ENCODE measurements around the gene OR12D2.
"Not testable (repeated sequence)": the region's sequence is repeated elsewhere in the genome, so short reads cannot be mapped to it uniquely, and the experiment has no call there.

The OR12D2 gene, protein sequence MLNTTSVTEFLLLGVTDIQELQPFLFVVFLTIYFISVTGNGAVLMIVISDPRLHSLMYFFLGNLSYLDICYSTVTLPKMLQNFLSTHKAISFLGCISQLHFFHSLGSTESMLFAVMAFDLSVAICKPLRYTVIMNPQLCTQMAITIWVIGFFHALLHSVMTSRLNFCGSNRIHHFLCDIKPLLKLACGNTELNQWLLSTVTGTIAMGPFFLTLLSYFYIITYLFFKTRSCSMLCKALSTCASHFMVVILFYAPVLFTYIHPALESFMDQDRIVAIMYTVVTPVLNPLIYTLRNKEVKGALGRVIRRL

DNA sequence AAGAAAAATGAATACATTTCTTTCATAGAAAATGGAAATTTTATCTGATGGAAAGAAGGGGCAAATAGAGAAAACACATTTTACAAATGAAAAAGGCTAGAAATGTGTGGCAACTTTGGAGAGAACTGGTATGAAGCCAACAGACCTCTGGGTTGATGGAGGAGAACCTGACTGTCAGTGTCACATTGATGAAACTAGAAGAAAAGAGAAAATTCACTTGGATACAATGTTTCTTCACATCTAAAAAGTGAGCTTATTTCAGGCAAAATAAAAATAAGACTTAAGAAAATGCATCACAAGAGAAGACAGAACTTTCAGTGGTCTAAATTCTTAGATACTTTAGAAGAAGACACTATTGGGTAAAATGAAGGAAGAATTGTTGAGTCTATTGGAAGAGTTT lies at the start of gene OR12D2:
TSS of gene OR12D2 (plus strand) at position 301 of the 400 bp plus-strand sequence. CDS start 1,069 bp downstream, outside the sequence.
- DNase-seq: no peak

DNA sequence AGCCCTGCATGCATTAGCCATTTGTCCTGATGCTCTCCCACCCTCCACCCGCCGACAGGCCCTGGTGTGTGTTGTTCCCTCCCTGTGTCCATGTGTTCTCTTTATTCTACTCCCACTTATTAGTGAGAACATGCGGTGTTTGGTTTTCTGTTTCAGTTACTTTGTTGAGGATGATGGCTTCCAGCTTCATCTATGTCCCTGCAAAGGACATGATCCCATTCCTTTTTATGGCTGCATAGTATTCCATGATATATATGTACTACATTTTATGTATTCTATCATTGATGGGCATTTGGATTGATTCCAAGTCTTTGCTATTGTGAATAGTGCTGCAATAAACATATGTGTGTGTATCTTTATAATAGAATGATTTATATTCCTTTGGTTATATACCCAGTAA lies 46.1 kb upstream of the OR12D2 start:
- not testable (repeated sequence) for DNase-seq

DNA sequence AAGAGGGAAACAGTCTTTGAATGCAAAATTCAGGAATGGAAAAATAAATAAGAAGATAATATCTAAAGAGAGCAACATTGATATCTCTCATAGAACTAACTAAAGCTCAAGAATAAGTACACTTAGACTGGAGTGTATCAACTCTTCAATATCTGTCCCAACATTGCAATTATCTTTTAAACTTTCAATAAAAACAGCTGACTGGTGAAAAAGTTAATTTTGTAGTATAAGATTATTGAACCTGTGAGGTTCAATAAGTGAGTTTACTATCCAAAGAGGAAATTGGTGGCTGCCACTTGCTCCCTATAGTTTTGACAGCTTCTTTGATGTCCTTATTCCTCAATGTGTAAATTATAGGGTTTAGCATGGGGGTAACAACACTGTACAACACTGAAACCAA lies 40.5 kb upstream of the OR12D2 start:
- DNase-seq: no peak

DNA sequence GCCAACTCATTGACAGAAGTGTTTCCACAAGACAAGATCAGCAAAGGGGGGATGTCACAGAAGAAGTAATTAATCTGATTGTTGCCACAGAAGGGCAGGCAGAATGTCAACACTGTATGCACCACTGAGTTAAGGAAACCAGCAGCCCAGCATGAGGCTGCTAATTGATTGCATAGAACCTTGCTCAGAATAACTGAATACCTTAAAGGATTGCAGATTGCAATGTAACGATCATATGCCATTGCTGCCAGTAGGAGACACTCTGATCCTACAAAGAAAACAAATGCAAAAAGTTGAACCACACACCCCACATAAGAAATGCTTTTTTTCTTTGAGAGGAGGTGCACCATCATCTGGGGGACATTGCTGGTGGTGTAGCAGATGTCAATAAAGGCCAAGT lies 39.8 kb upstream of the OR12D2 start:
- DNase-seq: no peak

DNA sequence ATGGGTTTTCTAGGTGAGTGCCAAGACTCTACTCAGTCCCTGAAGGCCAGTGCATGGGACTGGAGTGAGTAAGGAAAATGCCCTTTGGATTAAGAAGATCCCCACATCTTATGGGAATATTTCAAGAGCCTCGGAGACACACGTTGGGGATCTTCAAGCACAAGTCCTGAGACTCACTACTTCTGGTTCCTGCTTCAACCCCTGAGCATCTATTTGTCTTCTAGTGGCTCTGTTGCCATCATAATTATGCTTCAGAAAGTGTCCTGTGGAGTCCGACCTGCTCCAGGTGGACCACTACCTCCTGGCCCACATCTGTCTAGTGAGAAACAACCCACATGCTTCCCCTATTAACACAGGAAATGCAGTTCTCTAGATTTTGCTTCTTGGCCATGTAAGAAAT lies 26.7 kb upstream of the OR12D2 start, which contains the start of gene OR5V1:
TSS of gene OR5V1 (minus strand) at position 101 of the 400 bp plus-strand sequence. CDS start 12,670 bp downstream, outside the sequence.
- no peak for DNase-seq

DNA sequence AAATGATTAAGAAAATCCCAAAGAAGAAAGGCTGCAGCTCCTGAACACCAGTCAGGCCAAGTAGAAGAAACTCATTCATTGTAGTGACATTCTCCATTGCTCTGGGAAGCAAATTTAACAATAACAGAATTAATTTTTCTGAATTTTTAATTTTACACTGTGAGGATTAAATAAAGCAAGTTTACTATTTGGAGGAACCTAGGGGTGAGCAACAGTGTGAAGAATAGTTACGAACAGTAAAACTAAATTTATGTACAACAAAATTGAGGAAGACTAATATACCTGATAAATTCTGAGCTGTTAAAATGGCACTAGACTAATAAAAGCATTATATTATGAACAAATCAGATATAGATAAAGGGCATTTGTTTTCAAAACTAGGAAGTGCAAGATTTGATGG lies 20.2 kb upstream of the OR12D2 start, which contains the start of gene OR12D3:
TSS of gene OR12D3 (minus strand) at position 101 of the 400 bp plus-strand sequence. CDS start at position 97, 4 bp downstream.
- DNase-seq: no peak

DNA sequence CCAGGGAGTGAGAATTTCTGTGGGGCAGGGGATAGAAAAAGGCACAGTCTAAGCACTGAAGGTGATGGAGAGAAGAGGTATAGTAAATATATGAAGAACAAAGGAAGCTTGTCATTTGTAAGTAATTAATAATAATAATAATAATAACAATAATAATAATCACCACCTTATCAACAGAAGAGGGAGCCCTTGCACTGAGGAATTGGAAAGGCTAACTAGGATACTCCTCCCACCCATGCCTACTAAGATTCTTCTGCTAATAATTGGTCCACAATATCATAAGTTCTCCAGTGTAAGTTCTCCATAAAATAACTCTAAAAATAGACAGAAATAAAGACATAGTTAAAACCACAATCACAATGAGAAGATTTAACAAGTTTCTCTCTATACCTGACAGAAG lies 19.4 kb upstream of the OR12D2 start:
- DNase-seq: no peak

DNA sequence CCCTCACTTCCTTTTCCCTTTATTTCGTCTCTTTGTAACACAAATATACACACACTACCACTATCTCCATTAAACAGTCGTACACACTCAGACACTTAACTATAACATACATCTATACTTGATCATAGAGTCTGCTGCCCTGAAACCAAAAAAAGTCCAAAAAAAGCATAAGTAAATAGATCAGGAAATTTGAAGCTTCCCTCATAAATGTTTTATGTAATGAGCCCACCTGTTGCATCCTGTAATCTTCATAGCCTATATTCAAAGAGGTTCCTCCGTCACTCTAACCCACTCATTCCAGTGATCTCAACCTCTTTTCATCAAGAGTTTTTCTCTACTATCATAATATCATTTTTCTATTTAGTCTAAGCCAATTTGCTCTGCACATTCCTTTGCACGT lies 6.9 kb upstream of the OR12D2 start:
- no peak for DNase-seq

DNA sequence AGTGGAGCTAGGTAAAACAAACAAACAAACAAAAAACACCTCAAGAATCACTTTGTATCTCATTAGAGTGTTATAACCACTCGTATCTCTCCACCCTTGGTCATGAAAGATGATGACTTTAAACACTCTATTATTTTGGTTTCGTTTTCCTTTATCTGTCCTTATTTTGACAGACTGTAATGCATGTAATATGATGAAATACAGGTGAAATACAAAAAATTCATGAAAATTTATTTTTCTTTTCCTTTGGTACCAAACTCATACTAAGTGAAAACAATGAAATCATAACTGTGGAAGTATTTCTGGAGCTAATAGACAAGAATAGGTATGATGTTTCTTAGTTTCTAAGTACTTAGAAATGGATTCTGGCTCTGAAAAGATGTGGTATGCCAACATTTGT lies 4.1 kb downstream of the OR12D2 start:
- no peak for DNase-seq

DNA sequence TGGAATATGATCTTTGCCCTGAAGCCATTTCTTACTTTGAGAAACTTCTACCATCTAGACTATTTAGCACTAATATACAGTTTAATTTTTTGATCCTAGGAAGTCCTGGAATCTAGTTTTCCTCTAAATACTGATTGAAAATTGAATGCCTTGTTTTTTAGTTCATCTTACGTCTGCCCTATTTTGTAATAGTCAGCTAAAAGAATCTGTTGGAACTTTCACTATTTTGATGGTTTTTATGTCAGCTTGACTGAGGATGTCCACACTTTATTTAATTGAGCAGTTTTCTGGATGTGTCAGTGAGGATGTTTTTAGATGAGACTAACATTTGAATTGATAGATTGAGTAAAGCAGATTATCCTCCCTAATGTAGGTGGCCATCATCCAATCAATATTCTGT lies 8.4 kb downstream of the OR12D2 start:
- DNase-seq: no peak

DNA sequence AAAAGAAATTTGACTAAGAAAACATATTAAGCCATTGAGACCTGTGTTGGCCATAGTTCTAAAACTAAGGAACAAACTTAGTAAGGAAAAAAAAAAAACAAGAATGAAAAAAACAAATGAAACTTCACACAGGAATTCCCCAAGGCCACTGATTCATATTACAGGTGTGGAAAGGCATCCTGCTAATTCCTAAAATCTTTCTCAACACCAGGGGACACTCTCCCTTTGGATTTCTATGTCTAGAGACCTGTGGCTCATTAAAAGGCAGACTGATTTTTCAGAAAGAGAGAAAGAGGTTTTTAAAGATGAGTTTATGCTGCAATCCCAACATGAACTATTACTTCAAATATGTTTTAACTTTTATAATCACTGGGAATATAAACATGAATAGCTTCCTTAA lies 19.2 kb downstream of the OR12D2 start, which contains the start of gene OR12D1:
TSS of gene OR12D1 (plus strand) at position 341 of the 400 bp plus-strand sequence.
- no peak for DNase-seq

DNA sequence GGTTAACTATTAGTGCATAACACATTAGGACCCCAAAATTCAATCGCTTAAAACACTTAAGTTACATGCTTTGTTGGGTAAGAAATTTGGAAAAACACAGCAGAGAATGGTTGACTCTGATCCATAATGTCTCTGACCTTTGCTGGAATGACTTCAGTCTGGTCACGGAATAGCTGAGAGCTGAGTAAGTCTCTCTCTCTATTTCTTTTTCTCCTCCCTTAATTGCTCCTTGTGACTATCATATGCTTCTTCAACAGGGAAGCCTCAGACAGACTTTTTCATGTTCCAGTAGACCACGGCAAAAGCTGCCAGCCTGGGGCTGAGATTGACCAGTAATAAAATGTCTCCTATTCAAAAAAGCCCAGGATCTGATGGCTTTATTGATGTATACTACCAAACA lies 24.1 kb downstream of the OR12D2 start:
- no peak for DNase-seq

DNA sequence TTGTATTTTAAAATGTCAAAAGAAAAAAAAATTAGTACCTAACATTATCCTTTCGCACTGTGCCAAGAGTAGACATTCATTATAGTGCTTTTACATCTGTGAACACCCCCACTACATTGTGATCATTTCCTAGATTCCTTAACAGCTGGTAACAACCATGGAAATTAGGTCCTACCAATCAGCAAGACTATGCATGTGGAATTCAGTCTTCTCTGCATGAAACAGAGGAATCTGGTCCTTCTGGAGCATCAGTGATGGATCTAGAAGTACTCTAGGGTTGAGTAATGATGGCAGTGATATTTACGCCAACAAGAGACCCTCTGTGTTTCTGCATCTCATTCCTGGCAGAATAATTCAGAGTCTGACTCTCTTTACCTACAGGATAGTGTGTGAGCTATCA lies 28.7 kb downstream of the OR12D2 start:
- DNase-seq: no peak

DNA sequence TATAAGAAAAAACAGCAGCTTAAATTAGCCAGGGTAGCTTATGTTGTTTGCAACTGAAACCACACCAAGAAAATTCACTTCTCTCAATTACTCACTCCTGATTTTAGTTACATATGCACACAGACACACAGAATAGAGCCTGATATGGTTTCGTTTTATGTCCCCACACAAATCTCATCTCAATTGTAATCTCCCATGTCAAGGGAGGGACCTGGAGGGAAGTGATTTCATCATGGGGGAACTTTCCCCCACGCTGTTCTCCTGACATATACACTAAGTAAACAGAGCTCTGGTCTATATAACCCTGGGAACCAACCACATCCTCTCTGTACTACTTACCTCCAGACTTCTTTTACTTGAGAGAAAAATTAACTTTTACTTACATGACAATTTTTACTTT lies 29.1 kb downstream of the OR12D2 start:
- no peak for DNase-seq

DNA sequence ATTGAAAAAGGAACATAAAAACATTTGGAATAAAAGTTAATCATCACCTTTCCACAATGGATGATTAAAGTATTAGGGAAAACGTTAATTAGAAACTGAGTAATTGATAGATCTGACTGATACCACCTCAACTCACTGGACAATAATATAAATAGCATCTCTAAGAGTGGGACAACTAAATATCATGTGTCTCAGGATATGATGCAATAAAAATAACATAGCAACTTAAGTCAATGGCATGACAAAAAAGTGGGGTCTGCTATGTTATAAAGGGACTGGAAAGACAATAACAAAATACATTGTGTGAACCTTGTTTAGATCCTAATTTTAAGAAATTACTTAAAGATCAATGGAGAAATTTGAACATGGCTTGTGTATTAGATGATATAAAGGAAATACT lies 29.6 kb downstream of the OR12D2 start:
- DNase-seq: no peak

DNA sequence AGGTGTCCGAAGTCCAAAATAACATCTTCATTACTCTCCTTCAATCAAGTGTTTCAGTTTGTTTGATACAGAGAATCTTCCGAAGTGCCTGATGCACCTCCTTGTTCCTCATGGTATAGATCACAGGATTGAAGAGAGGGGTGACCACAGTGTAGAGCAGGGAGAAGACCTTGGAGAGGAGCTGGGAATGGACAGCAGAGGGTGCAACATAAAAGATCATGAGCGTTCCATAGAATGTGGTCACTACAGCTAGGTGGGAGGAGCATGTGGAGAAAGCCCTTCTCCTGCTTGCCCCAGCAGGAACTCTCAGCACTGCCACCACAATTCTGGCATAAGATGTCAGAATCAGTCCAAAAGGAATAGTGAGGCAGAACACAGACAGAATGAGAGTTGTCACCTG lies 31.2 kb downstream of the OR12D2 start:
- no peak for DNase-seq

DNA sequence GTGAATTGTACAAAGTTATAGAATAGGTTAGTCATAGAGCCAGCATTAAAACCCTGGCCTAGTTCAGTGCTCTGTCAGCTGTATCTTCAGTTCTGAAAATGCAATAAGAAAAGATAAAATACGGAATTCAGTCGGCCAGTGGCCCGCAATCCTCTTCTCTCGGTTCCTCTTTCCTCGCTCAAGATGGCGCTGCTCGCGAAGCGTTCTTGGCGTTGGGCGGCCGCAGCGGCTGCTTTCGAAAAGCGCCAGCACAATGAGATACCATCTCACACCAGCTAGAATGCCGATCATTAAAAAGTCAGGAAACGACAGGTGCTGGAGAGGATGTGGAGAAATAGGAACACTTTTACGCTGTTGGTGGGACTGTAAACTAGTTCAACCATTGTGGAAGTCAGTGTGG lies 41.3 kb downstream of the OR12D2 start:
- DNase-seq: not testable (repeated sequence)

DNA sequence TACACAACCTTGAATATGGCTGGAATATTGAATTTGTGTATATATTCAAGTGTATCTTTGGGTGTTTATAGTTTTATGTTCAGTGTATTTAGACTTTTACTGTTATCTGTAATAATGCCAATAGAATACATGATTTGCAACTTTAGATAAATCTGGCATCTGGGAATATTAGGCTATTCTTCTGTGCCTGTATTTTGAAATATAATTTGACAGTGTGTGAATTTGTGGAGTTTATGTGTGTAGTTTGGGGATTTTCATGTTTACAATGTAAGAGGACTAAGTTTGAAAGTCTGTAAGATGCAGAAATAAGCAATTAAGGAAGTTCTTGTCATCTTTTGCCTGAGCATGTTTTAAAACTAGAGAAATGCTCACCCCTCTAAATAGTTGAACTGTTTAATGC lies 43.6 kb downstream of the OR12D2 start, which contains the start of gene OR10C1:
TSS of gene OR10C1 (plus strand) at position 301 of the 400 bp plus-strand sequence. CDS start 710 bp downstream, outside the sequence.
- DNase-seq: no peak

DNA sequence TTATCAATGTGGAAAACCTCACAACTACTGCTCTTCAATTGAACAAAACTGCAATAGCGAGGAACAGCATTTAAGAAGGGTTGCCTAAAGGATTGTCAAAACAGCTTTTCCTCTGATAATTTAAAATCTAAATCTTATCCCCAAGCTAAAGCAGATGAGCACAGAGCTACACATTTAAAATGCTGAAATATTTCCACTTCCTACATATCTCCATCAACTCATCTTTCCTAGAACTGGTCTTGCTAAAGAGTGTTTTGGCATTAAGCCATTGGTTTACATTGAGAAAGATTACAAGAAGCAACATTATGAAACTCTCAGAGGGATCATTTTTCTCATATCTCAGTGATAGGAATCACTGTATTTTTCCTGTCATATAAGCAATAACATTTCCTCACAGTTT lies 47.3 kb downstream of the OR12D2 start:
- DNase-seq: no peak

DNA sequence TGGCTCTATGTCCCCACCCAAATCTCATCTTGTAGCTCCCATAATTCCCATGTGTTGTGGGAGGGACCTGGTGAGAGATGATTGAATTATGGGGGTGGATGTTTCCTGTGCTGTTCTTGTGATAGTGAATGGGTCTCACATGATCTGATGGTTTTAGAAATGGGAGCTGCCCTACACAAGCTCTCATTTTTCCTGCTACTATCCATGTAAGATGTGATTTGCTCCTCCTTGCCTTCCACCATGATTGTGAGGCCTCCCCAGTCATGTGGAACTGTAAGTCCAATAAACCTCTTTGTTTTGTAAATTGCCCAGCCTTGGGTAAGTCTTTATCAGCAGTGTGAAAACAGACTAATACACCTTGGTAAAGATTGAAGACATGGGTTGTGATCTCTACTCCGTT lies 48.6 kb downstream of the OR12D2 start:
- not testable (repeated sequence) for DNase-seq

All from stimulated activated naive CD4-positive, alpha-beta T cell treated with Interleukin-2 at 50 U/mL for 16 hours (primary cell).